ENCODE results near the gene SURF2. TPM values are rescaled to one million over a fixed set of nuclear protein-coding genes. Genes with fewer than 3 reads are reported as not detected.

Gene SURF2
- total and polyA plus RNA-seq, 9 of the 15 experiments (the other 6 are each of a cell fraction or from before 2014, with no cell fraction given): 5.5 to 82.5 (median 21.3) TPM

DNA sequence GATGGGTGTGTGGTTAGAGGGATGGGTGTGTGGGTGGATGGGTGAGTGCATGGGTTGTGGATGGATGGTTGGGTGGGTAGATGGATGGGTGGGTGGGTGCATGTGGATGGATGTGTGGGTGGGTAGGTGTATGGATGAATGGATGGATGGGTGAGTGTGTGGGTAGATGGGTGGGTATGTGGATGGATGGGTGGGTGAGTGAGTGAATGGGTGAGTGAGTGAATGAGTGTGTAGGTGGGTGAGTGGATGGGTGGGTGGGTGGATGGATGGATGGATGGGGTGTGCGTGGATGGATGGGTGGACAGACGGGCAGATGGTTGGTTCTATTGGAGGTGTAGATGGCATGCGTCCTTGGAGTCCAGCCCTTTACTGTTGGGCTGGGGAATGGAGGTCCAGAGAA lies 37.0 kb downstream of the SURF2 start:
- BruUV-seq (replicated peaks): no TSS peak
- in situ Hi-C loops (cut with MboI) (no loop called here), intact Hi-C loops (cut with micrococcal nuclease) (no loop called here)
- Histone ChIP-seq H3K27me3 (ENCODE audit: control insufficient read depth in 2 of 2, insufficient read depth in 2 of 2, low read length in 2 of 2) (peaks cover 36 to 63% of the 10 kb centered on the region in 2 experiments; a peak in 4 of 5 replicates), H3K36me3 (ENCODE audit: control insufficient read depth, insufficient read depth, low read length) (no peaks in the 10 kb centered on the region), H3K4me2 (ENCODE audit: insufficient read depth, low read length) (no peak overlapping the region), H3K79me2 (ENCODE audit: control insufficient read depth, insufficient read depth, low read length) (no peaks in the 10 kb centered on the region), H3K9ac (ENCODE audit: insufficient read depth in 1 of 2, low read depth in 2 of 2, low read length in 2 of 2) (no peak overlapping the region), H2AFZ (ENCODE audit: low read depth, low read length) (no peak overlapping the region), H3K27ac (ENCODE audit: extremely low read depth, low read depth, low read length) (no peak overlapping the region), H3K9me1 (ENCODE audit: control insufficient read depth, insufficient read depth, low read length) (peaks cover 2% of the 10 kb centered on the region), H3K4me1 (replicated peaks in 1 of 2; ENCODE audit: control insufficient read depth in 2 of 2, insufficient read depth in 2 of 2, low read length in 2 of 2) (peaks cover 0 to 7% of the 10 kb centered on the region in 2 experiments; a peak in 2 of 5 replicates), H3K9me3 (replicated peaks; ENCODE audit: control insufficient read depth, insufficient read depth, low read depth, low read length) (no peaks in the 10 kb centered on the region), H4K20me1 (replicated peaks; ENCODE audit: control insufficient read depth, insufficient read depth, low read length) (peaks cover 9% of the 10 kb centered on the region; the same call in 1 of the 2 replicates), H3K4me3 (no peak overlapping the region)
- TF ChIP-seq ZNF263 (CRISPR knock-in tag; IDR thresholded peaks at IDR 0.05; ENCODE audit: borderline replicate concordance) (no peak), CREBBP (IDR thresholded peaks at IDR 0.05; ENCODE audit: low read depth, low read length) (peak; percentile 44)
- ATAC-seq (no peak), DNase-seq (ENCODE audit: extremely low read depth in 1 of 4, low spot score in 3 of 4) (no peak), FAIRE-seq (no peak)
- WGBS (ENCODE audit: insufficient coverage, low coverage, missing lambda C conversion rate): 0% methylated on average over 2 of the region's 3 CpGs
- ChIA-PET CTCF (ENCODE audit: low intra/inter-chr PET ratio) (no interaction called here), POLR2A (no interaction called here)

DNA sequence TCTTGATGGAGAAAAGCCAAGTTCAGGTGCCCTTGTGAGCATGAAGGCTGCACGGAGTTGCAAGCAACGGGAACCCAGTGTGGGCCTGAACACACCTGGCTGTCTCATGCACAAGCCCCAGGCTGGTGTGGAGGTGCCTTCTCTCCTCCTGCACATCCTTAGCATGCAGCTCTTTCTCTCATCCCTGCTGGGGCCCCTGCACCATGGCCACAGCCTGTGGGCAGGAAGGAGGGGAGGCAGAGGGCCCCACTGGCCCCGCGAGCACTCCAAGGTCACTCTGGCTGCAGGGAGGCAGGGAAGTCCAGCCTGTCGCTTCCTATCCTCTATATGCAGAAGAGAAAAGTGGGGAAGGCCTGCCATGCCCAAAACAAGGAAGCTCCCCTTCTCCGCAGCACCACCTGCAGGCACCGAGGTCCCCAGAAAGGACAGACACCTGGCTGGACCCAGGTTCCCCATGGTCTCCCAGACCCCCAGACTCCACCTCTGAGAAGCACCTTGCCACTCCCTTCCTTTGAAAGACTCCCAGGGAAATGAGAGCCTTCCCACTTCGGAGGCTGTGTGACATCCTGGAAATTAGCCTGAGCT lies 38.4 kb downstream of the SURF2 start:
- H3K9me3 ChIP-seq (replicated peaks; ENCODE audit: control insufficient read depth, insufficient read depth, low read depth, low read length): no peaks in the 10 kb centered on the region
- ATAC-seq (no peak), DNase-seq (ENCODE audit: extremely low read depth in 1 of 4, low spot score in 3 of 4) (no peak), FAIRE-seq (no peak)
- peaks cover 0 to 7% of the 10 kb centered on the region in 2 experiments; a peak in 2 of 5 replicates for H3K4me1 ChIP-seq (replicated peaks in 1 of 2; ENCODE audit: control insufficient read depth in 2 of 2, insufficient read depth in 2 of 2, low read length in 2 of 2)
- peaks cover 2% of the 10 kb centered on the region for H3K9me1 ChIP-seq (ENCODE audit: control insufficient read depth, insufficient read depth, low read length)
- no peak overlapping the region for H2AFZ ChIP-seq (ENCODE audit: low read depth, low read length)
- intact Hi-C loops (cut with micrococcal nuclease) (no loop called here), in situ Hi-C loops (cut with MboI) (no loop called here)
- WGBS (ENCODE audit: insufficient coverage, low coverage, missing lambda C conversion rate): 4% methylated on average over 6 of the region's 8 CpGs
- H3K9ac ChIP-seq (ENCODE audit: insufficient read depth in 1 of 2, low read depth in 2 of 2, low read length in 2 of 2): no peak overlapping the region
- ChIA-PET POLR2A (interaction anchor here (0.7 to 1.7 kb wide), 4 partner anchors 9 to 41 kb away, joined by 4 to 9 read pairs (median 4); partner anchors contain the start of gene STKLD1), CTCF (ENCODE audit: low intra/inter-chr PET ratio) (no interaction called here)
- no peak for TF ChIP-seq ZNF592 (IDR thresholded peaks at IDR 0.05)
- 0 out of 2 replicates have a peak, but pooled peaks have one; percentile 37 for TF ChIP-seq POLR2G (IDR thresholded peaks at IDR 0.05; ENCODE audit: low read depth, low read length)
- TF ChIP-seq CTCF (IDR thresholded peaks at IDR 0.05 in 2 of 3, conservative IDR thresholded peaks at IDR 0.05 in 1 of 3; ENCODE audit: insufficient read depth in 2 of 3, low read depth in 1 of 3, low read length in 3 of 3): peak in 1 of 3 experiments; percentile 18; a peak in 1 of 6 replicates
- no peak for TF ChIP-seq CCNT2 (IDR thresholded peaks at IDR 0.05; ENCODE audit: borderline replicate concordance, extremely low read depth, insufficient read length, low read depth, low read length)
- H3K27me3 ChIP-seq (ENCODE audit: control insufficient read depth in 2 of 2, insufficient read depth in 2 of 2, low read length in 2 of 2): peaks cover 22 to 49% of the 10 kb centered on the region in 2 experiments; a peak in 4 of 5 replicates
- no peak overlapping the region for H3K4me3 ChIP-seq
- peaks cover 9% of the 10 kb centered on the region; the same call in 1 of the 2 replicates for H4K20me1 ChIP-seq (replicated peaks; ENCODE audit: control insufficient read depth, insufficient read depth, low read length)
- H3K4me2 ChIP-seq (ENCODE audit: insufficient read depth, low read length): no peak overlapping the region
- no peaks in the 10 kb centered on the region for H3K36me3 ChIP-seq (ENCODE audit: control insufficient read depth, insufficient read depth, low read length)
- no TSS peak for BruUV-seq (replicated peaks)
- no peak overlapping the region for H3K27ac ChIP-seq (ENCODE audit: extremely low read depth, low read depth, low read length)
- no peaks in the 10 kb centered on the region for H3K79me2 ChIP-seq (ENCODE audit: control insufficient read depth, insufficient read depth, low read length)
